Tibial nerve (tissue), 4 donors: ENCODE data around the gene JUNB. TPM values are rescaled to one million over a fixed set of nuclear protein-coding genes. Genes with fewer than 3 reads are reported as not detected.

Experiments used
- DNase-seq, 2 donors: peaks; one replicate each; pipeline ENCODE4 v3.0.0-alpha.2; 2019; ENCODE audit warnings: low spot score in 2 of 2
- H3K27ac ChIP-seq, 4 donors: fragments of 200-600 bp; sonication (generic) in 3 of 4; one replicate each; pipeline ENCODE4 v1.5.1; 2017 to 2019; ENCODE audit warnings: mild to moderate bottlenecking in 1 of 4
- H3K27me3 ChIP-seq, 2 donors: fragments of 200-600 bp; sonication (generic) in 1 of 2; one replicate each; pipeline versions ENCODE4 v1.5.1 to v1.6.0; 2017 to 2019
- H3K36me3 ChIP-seq, 3 donors: fragments of 200-600 bp; sonication (generic); one replicate each; pipeline ENCODE4 v1.5.1; 2018 to 2019
- H3K4me1 ChIP-seq, 4 donors: fragments of 200-600 bp; sonication (generic) in 3 of 4; one replicate each; pipeline ENCODE4 v1.5.1; 2017 to 2019
- H3K4me3 ChIP-seq, 4 donors: fragments of 200-600 bp; sonication (generic) in 3 of 4; one replicate each; pipeline ENCODE4 v1.5.1; 2017 to 2019; ENCODE audit warnings: mild to moderate bottlenecking in 1 of 4, moderate library complexity in 1 of 4
- H3K9me3 ChIP-seq, 4 donors: fragments of 200-600 bp; sonication (generic) in 3 of 4; one replicate each; pipeline ENCODE4 v1.5.1; 2017 to 2019
- CTCF ChIP-seq, 5 experiments: fragments of 200-600 bp in 3 of 5; fragments of 450-650 bp in 2 of 5; sonication (generic) in 3 of 5; IDR thresholded peaks; one replicate each; pipeline ENCODE4 v1.5.1; 2016 to 2019; ENCODE audit warnings: antibody characterized with exemption in 5 of 5, mild to moderate bottlenecking in 3 of 5, moderate library complexity in 2 of 5
- EP300 ChIP-seq, 2 donors: sonication (generic); formaldehyde crosslinking; IDR thresholded peaks; one replicate each; pipeline ENCODE4 v1.6.1; 2017; ENCODE audit warnings: antibody characterized with exemption in 2 of 2, mild to moderate bottlenecking in 1 of 2
- POLR2A ChIP-seq, 2 donors: fragments of 450-650 bp; IDR thresholded peaks; one replicate each; pipeline ENCODE4 v1.6.1; 2017; ENCODE audit warnings: antibody characterized with exemption in 2 of 2, mild to moderate bottlenecking in 2 of 2, moderate library complexity in 2 of 2
- WGBS, 2 donors: methylation state at CpG; one replicate each; pipeline ENCODE4 v1.1.5; 2018; 5-methylcytosine and 5-hydroxymethylcytosine counted together
- total RNA-seq, 4 donors: library from RNA; depleted of rRNA; stranded (reverse); fragments of >200 nt; gene quantifications; one replicate each; pipeline ENCODE4 v1.1.0, GENCODE V29; 2016

The JUNB gene
- total RNA-seq, 4 donors from 2014 or later = 421 to 676 (median 613) TPM

- 5 to 8% methylated on average over 38 to 39 of the region's 39 CpGs for WGBS, 2 donors
- DNase-seq = no peak
- Histone ChIP-seq H3K4me3 (no peak overlapping the region), H3K36me3 (no peaks in the 10 kb centered on the region), H3K27me3 (peaks cover 0 to 97% of the 10 kb centered on the region in 2 donors), H3K9me3 (no peaks in the 10 kb centered on the region), H3K4me1 (peaks cover 0 to 41% (median 16%) of the 10 kb centered on the region in 4 donors), H3K27ac (no peak overlapping the region)
- TF ChIP-seq POLR2A (IDR thresholded peaks at IDR 0.05) (no peak), EP300 (IDR thresholded peaks at IDR 0.05) (no peak), CTCF (IDR thresholded peaks at IDR 0.05) (no peak)
Measured at GRCh38 chr19:12834976-12835757, 43.9 kb downstream of the JUNB start.

GRCh38 chr19:12836529-12836863 is 45.2 kb downstream of the JUNB start:
- H3K27me3 ChIP-seq = peaks cover 0 to 97% of the 10 kb centered on the region in 2 donors
- TF ChIP-seq POLR2A (IDR thresholded peaks at IDR 0.05) (no peak), CTCF (IDR thresholded peaks at IDR 0.05) (no peak), EP300 (IDR thresholded peaks at IDR 0.05) (no peak)
- no peak for DNase-seq
- H3K36me3 ChIP-seq = no peaks in the 10 kb centered on the region
- no peak overlapping the region for H3K4me3 ChIP-seq
- H3K9me3 ChIP-seq = no peaks in the 10 kb centered on the region
- H3K4me1 ChIP-seq = peaks cover 0 to 54% (median 19%) of the 10 kb centered on the region in 4 donors
- WGBS, 2 donors = 9% methylated on average over 6 of the region's 6 CpGs
- no peak overlapping the region for H3K27ac ChIP-seq

GRCh38 chr19:12837225-12837624 is 45.9 kb downstream of the JUNB start:
- H3K4me3 ChIP-seq = no peak overlapping the region
- no peak for TF ChIP-seq CTCF (IDR thresholded peaks at IDR 0.05)
- no peak for TF ChIP-seq POLR2A (IDR thresholded peaks at IDR 0.05)
- TF ChIP-seq EP300 (IDR thresholded peaks at IDR 0.05) = no peak
- 79 to 82% methylated on average over 4 of the region's 4 CpGs for WGBS, 2 donors
- H3K27ac ChIP-seq = no peak overlapping the region
- H3K9me3 ChIP-seq = no peaks in the 10 kb centered on the region
- H3K27me3 ChIP-seq = peaks cover 0 to 97% of the 10 kb centered on the region in 2 donors
- H3K4me1 ChIP-seq = peaks cover 0 to 54% (median 19%) of the 10 kb centered on the region in 4 donors
- H3K36me3 ChIP-seq = no peaks in the 10 kb centered on the region
- DNase-seq = no peak

GRCh38 chr19:12838182-12838885 is 47.0 kb downstream of the JUNB start, which contains the start of gene MAST1:
TSS of gene MAST1 (plus strand) at chr19:12838515. CDS start at chr19:12838573, 58 bp downstream.
- no peak within 1 kb of the TSS for H3K27ac ChIP-seq
- H3K27me3 ChIP-seq = peaks cover 0 to 97% of the 10 kb centered on the region in 2 donors
- 1% methylated on average over 37 to 40 of the region's 69 CpGs for WGBS, 2 donors
- peak within 1 kb of the TSS in 1 of 4 donors; percentile 27 for H3K4me3 ChIP-seq
- peak; percentile 25 to 59 (median 29) for TF ChIP-seq CTCF (IDR thresholded peaks at IDR 0.05)
- TF ChIP-seq EP300 (IDR thresholded peaks at IDR 0.05) = no peak
- H3K9me3 ChIP-seq = no peaks in the 10 kb centered on the region
- peaks cover 0 to 42% (median 16%) of the 10 kb centered on the region in 4 donors for H3K4me1 ChIP-seq
- no peaks in the 10 kb centered on the region for H3K36me3 ChIP-seq
- no peak for DNase-seq
